ENCODE results near the gene CASKIN1. TPM values are rescaled to one million over a fixed set of nuclear protein-coding genes. Genes with fewer than 3 reads are reported as not detected.

The CASKIN1 gene
- total and polyA plus RNA-seq, 2 donors from 2014 or later: 0.30 to 0.66 TPM

DNA sequence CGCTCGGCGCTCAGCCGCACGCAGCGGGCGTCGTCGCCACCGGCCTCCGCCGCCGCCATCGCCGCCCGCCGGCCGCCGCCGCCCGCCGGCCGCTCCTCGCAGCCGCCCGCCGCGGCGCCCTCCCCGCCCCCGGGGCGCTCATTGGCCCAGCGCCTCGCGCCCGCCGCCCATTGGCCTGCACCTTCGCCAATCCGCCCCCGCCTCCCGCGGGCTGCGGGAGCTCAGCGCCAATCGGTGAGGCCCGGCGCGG, 18.2 kb upstream of the CASKIN1 start, which contains the start of gene PGP:
Gene PGP (minus strand): TSS at position 122 of the 250 bp plus-strand sequence. CDS start 63 bp downstream, at position 59.
- FAIRE-seq (no peak), DNase-seq (no peak)
- TF ChIP-seq, protein P1, sequence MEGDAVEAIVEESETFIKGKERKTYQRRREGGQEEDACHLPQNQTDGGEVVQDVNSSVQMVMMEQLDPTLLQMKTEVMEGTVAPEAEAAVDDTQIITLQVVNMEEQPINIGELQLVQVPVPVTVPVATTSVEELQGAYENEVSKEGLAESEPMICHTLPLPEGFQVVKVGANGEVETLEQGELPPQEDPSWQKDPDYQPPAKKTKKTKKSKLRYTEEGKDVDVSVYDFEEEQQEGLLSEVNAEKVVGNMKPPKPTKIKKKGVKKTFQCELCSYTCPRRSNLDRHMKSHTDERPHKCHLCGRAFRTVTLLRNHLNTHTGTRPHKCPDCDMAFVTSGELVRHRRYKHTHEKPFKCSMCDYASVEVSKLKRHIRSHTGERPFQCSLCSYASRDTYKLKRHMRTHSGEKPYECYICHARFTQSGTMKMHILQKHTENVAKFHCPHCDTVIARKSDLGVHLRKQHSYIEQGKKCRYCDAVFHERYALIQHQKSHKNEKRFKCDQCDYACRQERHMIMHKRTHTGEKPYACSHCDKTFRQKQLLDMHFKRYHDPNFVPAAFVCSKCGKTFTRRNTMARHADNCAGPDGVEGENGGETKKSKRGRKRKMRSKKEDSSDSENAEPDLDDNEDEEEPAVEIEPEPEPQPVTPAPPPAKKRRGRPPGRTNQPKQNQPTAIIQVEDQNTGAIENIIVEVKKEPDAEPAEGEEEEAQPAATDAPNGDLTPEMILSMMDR (IDR thresholded peaks at IDR 0.05; ENCODE audit: borderline replicate concordance, extremely low read depth, insufficient read depth): no peak
- no peaks in the 10 kb centered on the region for H3K27me3 ChIP-seq (ENCODE audit: control insufficient read depth, insufficient read depth, low read length)
- peak within 1 kb of the TSS; percentile 73 to 75 (median 73) for H3K9ac ChIP-seq (ENCODE audit: low read length in 3 of 3)
- H3K27ac ChIP-seq (ENCODE audit: low read depth in 2 of 2, low read length in 2 of 2): peak within 1 kb of the TSS; percentile 77 to 88
- H3K4me1 ChIP-seq (ENCODE audit: control insufficient read depth in 2 of 3, insufficient read depth in 2 of 3, low read depth in 1 of 3, low read length in 3 of 3): peaks cover 0 to 25% (median 15%) of the 10 kb centered on the region in 3 donors
- peak within 1 kb of the TSS; percentile 65 to 85 (median 79) for H3K4me3 ChIP-seq (ENCODE audit: low read length in 3 of 3)
- H3K9me3 ChIP-seq (ENCODE audit: control insufficient read depth in 2 of 3, insufficient read depth in 1 of 3, low read length in 3 of 3): no peaks in the 10 kb centered on the region
- intact Hi-C loops (cut with DNase I): no loop called here
- H3K36me3 ChIP-seq (ENCODE audit: control insufficient read depth in 2 of 3, insufficient read depth in 3 of 3, low read length in 3 of 3): no peaks in the 10 kb centered on the region

- Histone ChIP-seq H3K27me3 (ENCODE audit: control insufficient read depth, insufficient read depth, low read length) (no peaks in the 10 kb centered on the region), H3K9ac (ENCODE audit: low read length in 3 of 3) (peak overlapping the region in 2 of 3 donors; percentile 46 to 73), H3K9me3 (ENCODE audit: control insufficient read depth in 2 of 3, insufficient read depth in 1 of 3, low read length in 3 of 3) (no peaks in the 10 kb centered on the region), H3K27ac (ENCODE audit: low read depth in 2 of 2, low read length in 2 of 2) (peak overlapping the region in 1 of 2 donors; percentile 57), H3K4me1 (ENCODE audit: control insufficient read depth in 2 of 3, insufficient read depth in 2 of 3, low read depth in 1 of 3, low read length in 3 of 3) (peaks cover 0 to 25% (median 15%) of the 10 kb centered on the region in 3 donors), H3K36me3 (ENCODE audit: control insufficient read depth in 2 of 3, insufficient read depth in 3 of 3, low read length in 3 of 3) (peaks cover 0 to 1% (median 0%) of the 10 kb centered on the region in 3 donors), H3K4me3 (ENCODE audit: low read length in 3 of 3) (peak overlapping the region; percentile 38 to 73 (median 65))
- DNase-seq (peak in 2 of 5 donors; percentile 70 to 81), FAIRE-seq (no peak)
- intact Hi-C loops (cut with DNase I): no loop called here
- TF ChIP-seq, protein P1 (IDR thresholded peaks at IDR 0.05; ENCODE audit: borderline replicate concordance, extremely low read depth, insufficient read depth): no peak
These were observed 17.7 kb upstream of the CASKIN1 start for GRCh38 chr16:2213817-2214718.

DNA sequence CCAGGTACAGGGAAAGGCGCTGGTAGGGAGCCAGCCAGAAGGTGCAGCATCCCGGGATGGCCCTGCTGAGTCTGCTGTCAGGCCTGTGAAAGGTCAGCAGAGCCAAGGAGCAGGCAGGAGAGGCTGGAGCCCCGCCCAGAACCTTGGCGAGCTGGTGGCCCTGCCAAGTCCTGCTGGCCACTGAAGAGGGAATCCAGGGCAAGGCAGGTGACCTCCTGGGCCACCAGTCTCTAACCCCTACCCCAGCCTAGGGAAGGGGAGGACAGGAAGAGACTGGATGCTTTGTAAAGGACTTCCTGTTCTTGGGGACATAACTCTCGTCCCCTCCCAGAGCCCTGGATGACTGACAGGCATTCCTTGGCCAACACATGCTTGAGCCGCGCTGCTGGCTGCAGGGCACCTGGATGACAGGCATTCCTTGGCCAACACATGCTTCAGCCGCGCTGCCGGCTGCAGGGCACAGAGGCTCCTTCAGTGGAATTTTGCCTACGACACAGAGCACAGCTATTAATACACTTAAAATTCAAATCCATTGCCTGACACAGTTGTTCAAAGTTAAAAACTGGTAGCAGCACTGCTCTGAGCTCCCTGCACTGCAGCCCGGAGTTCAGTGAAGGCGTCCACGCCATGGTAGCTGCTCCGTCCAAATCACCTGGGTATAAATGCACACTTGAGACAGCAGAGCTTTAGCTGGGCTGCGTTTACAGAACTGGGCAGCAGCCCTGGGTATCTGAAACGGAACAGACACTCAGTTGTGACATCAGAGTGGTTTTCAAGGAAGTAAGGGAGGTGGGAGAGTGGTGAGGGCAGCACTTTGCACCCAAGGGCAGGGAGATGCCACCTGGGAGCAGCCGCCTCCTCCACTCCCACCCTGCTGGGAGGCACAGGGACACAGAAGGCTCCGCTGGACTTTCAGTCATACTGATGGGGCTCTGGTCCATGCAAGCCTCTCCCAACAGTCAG, 16.2 kb upstream of the CASKIN1 start:
- TF ChIP-seq, protein P1 (IDR thresholded peaks at IDR 0.05; ENCODE audit: borderline replicate concordance, extremely low read depth, insufficient read depth): no peak
- peak overlapping the region in 1 of 3 donors; percentile 73 for H3K4me3 ChIP-seq (ENCODE audit: low read length in 3 of 3)
- FAIRE-seq (no peak), DNase-seq (peak in 1 of 5 donors; percentile 80)
- H3K27ac ChIP-seq (ENCODE audit: low read depth in 2 of 2, low read length in 2 of 2): peak overlapping the region; percentile 10 to 48
- H3K9ac ChIP-seq (ENCODE audit: low read length in 3 of 3): peak overlapping the region in 2 of 3 donors; percentile 5 to 44
- H3K9me3 ChIP-seq (ENCODE audit: control insufficient read depth in 2 of 3, insufficient read depth in 1 of 3, low read length in 3 of 3): no peaks in the 10 kb centered on the region
- H3K27me3 ChIP-seq (ENCODE audit: control insufficient read depth, insufficient read depth, low read length): no peaks in the 10 kb centered on the region
- H3K36me3 ChIP-seq (ENCODE audit: control insufficient read depth in 2 of 3, insufficient read depth in 3 of 3, low read length in 3 of 3): peaks cover 0 to 4% (median 0%) of the 10 kb centered on the region in 3 donors
- peaks cover 0 to 25% (median 15%) of the 10 kb centered on the region in 3 donors for H3K4me1 ChIP-seq (ENCODE audit: control insufficient read depth in 2 of 3, insufficient read depth in 2 of 3, low read depth in 1 of 3, low read length in 3 of 3)
- intact Hi-C loops (cut with DNase I): no loop called here

Data from kidney (tissue), 14 donors.